HCT116 (cell line): ENCODE results near the gene HAX1. TPM values are rescaled to one million over a fixed set of nuclear protein-coding genes. Genes with fewer than 3 reads are reported as not detected.

ENCODE experiments used
- ATAC-seq: fragments of 200-7000 bp; cut with Tn5 transposase; 2 replicates; pipeline ENCODE4 v1.9.1; 2020; ENCODE audit warnings: mild to moderate bottlenecking, moderate library complexity
- BruUV-seq: library from RNA; stranded (reverse); fragments of 400-500 nt; replicated peaks from 2 replicates; lab custom pipeline; 2021; lab: Mats Ljungman, UMichigan
- CTCF ChIA-PET: fragments of 300-600 bp; sonication (Branson Sonifier 250); formaldehyde crosslinking; loops from one replicate; lab custom pipeline; 2021; ENCODE audit warnings: antibody characterized with exemption; lab: Charles Lee
- POLR2A ChIA-PET: fragments of 300-600, 350-600 bp; sonication (Branson Sonifier 250); formaldehyde crosslinking; loops from one replicate; lab custom pipeline; 2021; ENCODE audit warnings: antibody characterized with exemption; lab: Charles Lee
- RAD21 ChIA-PET, 2 experiments: fragments of 300-600 bp; sonication (Branson Sonifier 250); formaldehyde crosslinking; loops; one replicate each; lab custom pipeline; 2023; ENCODE audit warnings: low total read pairs in 2 of 2; ENCODE audit not compliant: uncharacterized antibody in 2 of 2, unreplicated experiment in 2 of 2, low non-redundant PET in 1 of 2; lab: Charles Lee
- DNase-seq: peaks from one replicate; pipeline ENCODE4 v3.0.0-alpha.2; 2010; ENCODE audit warnings: low read depth, low spot score
- H2AFZ ChIP-seq: fragments of 200-600 bp; shearing (Covaris generic), sonication (generic); 2 replicates; pipeline ENCODE4 v1.6.1; 2017; ENCODE audit warnings: low read depth, mixed run types, mixed read lengths, antibody characterized with exemption, low read length; ENCODE audit not compliant: poor library complexity, severe bottlenecking
- H3K27ac ChIP-seq: 2 replicates; pipeline ENCODE4 v1.5.1; 2012; ENCODE audit warnings: low read depth, low read length
- H3K27me3 ChIP-seq: fragments of 200-600 bp; sonication (generic); 2 replicates; pipeline ENCODE4 v1.6.1; 2016; ENCODE audit warnings: mixed run types, low read length, mixed read lengths; ENCODE audit not compliant: insufficient read depth
- H3K36me3 ChIP-seq, 2 experiments: fragments of 200-500 bp in 1 of 2; fragments of 200-600 bp in 1 of 2; sonication (Bioruptor generic) in 1 of 2; sonication (generic) in 1 of 2; 2 replicates each; pipeline versions ENCODE4 v1.5.1 to v1.6.1; 2014 to 2016; ENCODE audit warnings: low read length in 2 of 2, inconsistent platforms in 1 of 2, mixed read lengths in 1 of 2, mixed run types in 1 of 2; ENCODE audit not compliant: insufficient read depth in 2 of 2, control insufficient read depth in 1 of 2
- H3K4me1 ChIP-seq, 2 experiments: fragments of 200-600 bp in 1 of 2; sonication (generic) in 1 of 2; 2 replicates each; pipeline versions ENCODE4 v1.5.1 to v1.6.1; 2012 to 2017; ENCODE audit warnings: low read length in 2 of 2, inconsistent platforms in 1 of 2, mild to moderate bottlenecking in 1 of 2, mixed read lengths in 1 of 2, mixed run types in 1 of 2, moderate library complexity in 1 of 2; ENCODE audit not compliant: insufficient read depth in 2 of 2, control insufficient read depth in 1 of 2
- H3K4me2 ChIP-seq: fragments of 200-600 bp; sonication (generic); 2 replicates; pipeline ENCODE4 v1.6.1; 2017; ENCODE audit warnings: mixed run types, low read length, mixed read lengths
- H3K4me3 ChIP-seq, 2 experiments: fragments of 200-600 bp in 1 of 2; sonication (generic) in 1 of 2; replicated peaks in 1 of 2; 2 replicates each; pipeline ENCODE4 v1.5.1; 2011 to 2016; ENCODE audit warnings: low read length in 2 of 2, control low read depth in 1 of 2, low read depth in 1 of 2, mild to moderate bottlenecking in 1 of 2, mixed read lengths in 1 of 2, mixed run types in 1 of 2
- H3K79me2 ChIP-seq: fragments of 200-600 bp; sonication (generic); 2 replicates; pipeline ENCODE4 v1.6.1; 2017; ENCODE audit warnings: mild to moderate bottlenecking, mixed run types, low read length, moderate library complexity, mixed read lengths; ENCODE audit not compliant: insufficient read depth
- H3K9ac ChIP-seq: fragments of 200-600 bp; sonication (generic); 2 replicates; pipeline ENCODE4 v1.6.1; 2016; ENCODE audit warnings: low read length, mixed read lengths
- H3K9me2 ChIP-seq: fragments of 200-600 bp; sonication (generic), shearing (Covaris generic); 2 replicates; pipeline ENCODE4 v1.6.1; 2017; ENCODE audit warnings: mixed run types, mild to moderate bottlenecking, moderate library complexity; ENCODE audit not compliant: insufficient read depth
- H3K9me3 ChIP-seq, 2 experiments: fragments of 200-500 bp in 1 of 2; fragments of 200-600 bp in 1 of 2; sonication (Bioruptor generic) in 1 of 2; sonication (generic) in 1 of 2; 2 replicates each; pipeline ENCODE4 v1.6.1; 2014 to 2017; ENCODE audit warnings: low read length in 2 of 2, mixed read lengths in 2 of 2, inconsistent platforms in 1 of 2, low read depth in 1 of 2, mild to moderate bottlenecking in 1 of 2, mixed run types in 1 of 2, moderate library complexity in 1 of 2; ENCODE audit not compliant: control insufficient read depth in 1 of 2, insufficient read depth in 1 of 2
- H4K20me1 ChIP-seq: fragments of 200-600 bp; sonication (generic), shearing (Covaris generic); 2 replicates; pipeline ENCODE4 v1.6.1; 2017; ENCODE audit warnings: mixed run types, mild to moderate bottlenecking, moderate library complexity; ENCODE audit not compliant: insufficient read depth
- ATF3 ChIP-seq: IDR thresholded peaks from 2 replicates; pipeline ENCODE4 v1.6.1; 2012
- CBX3 ChIP-seq: IDR thresholded peaks from 2 replicates; pipeline ENCODE4 v1.6.1; 2012; ENCODE audit warnings: low read depth
- EGR1 ChIP-seq: IDR thresholded peaks from 2 replicates; pipeline ENCODE4 v1.6.1; 2012; ENCODE audit warnings: low read depth
- ELF1 ChIP-seq: IDR thresholded peaks from 2 replicates; pipeline ENCODE4 v1.6.1; 2012; ENCODE audit warnings: low read depth, borderline replicate concordance
- EZH2 ChIP-seq: fragments of 200-600 bp; sonication (generic); IDR thresholded peaks from 2 replicates; pipeline ENCODE4 v1.6.1; 2017; ENCODE audit warnings: antibody characterized with exemption, mixed run types
- EZH2phosphoT487 ChIP-seq: fragments of 200-600 bp; IDR thresholded peaks from 2 replicates; pipeline ENCODE4 v1.6.1; 2018; ENCODE audit warnings: antibody characterized with exemption, borderline replicate concordance
- FOSL1 ChIP-seq: IDR thresholded peaks from 2 replicates; pipeline ENCODE4 v1.6.1; 2012; ENCODE audit warnings: low read depth
- JUND ChIP-seq: IDR thresholded peaks from 2 replicates; pipeline ENCODE4 v1.6.1; 2012
- MAX ChIP-seq: IDR thresholded peaks from 2 replicates; pipeline ENCODE4 v1.6.1; 2012
- POLR2A ChIP-seq: IDR thresholded peaks from 2 replicates; pipeline ENCODE4 v1.7.0; 2011; ENCODE audit warnings: borderline replicate concordance; ENCODE audit not compliant: insufficient read depth, insufficient read length; ENCODE audit errors: extremely low read depth
- REST ChIP-seq: IDR thresholded peaks from 2 replicates; pipeline ENCODE4 v1.6.1; 2012; ENCODE audit warnings: low read depth
- SIN3A ChIP-seq: IDR thresholded peaks from 2 replicates; pipeline ENCODE4 v1.6.1; 2012; ENCODE audit warnings: low read depth
- YY1 ChIP-seq: IDR thresholded peaks from 2 replicates; pipeline ENCODE4 v1.6.1; 2011; ENCODE audit warnings: low read length, low read depth, moderate library complexity, mild to moderate bottlenecking; ENCODE audit not compliant: insufficient replicate concordance; ENCODE audit errors: extremely low read depth
- ZFX ChIP-seq: fragments of 450-650 bp; IDR thresholded peaks from 2 replicates; pipeline ENCODE4 v1.6.1; 2017
- ZNF274 ChIP-seq: fragments of 200-500 bp; sonication (Bioruptor generic); IDR thresholded peaks from 2 replicates; pipeline ENCODE4 v1.6.1; 2014; ENCODE audit warnings: mild to moderate bottlenecking, low read depth, low read length, inconsistent platforms
- intact Hi-C: fragments of 100-400 bp; cut with micrococcal nuclease; formaldehyde crosslinking; loops from 2 replicates; pipeline ENCODE4 v1.10.0; 2022
- total RNA-seq: library from RNA; stranded (reverse); gene quantifications from one replicate; pipeline ENCODE4 v1.2.1, GENCODE V29; 2021; ENCODE audit not compliant: unreplicated experiment

HAX1 gene
- total RNA-seq, 1 experiment from 2014 or later, result 93.6 TPM

GRCh38 chr1:154304664-154305337 is 32.4 kb downstream of the HAX1 start:
- no peak overlapping the region for H2AFZ ChIP-seq
- no peaks in the 10 kb centered on the region for H3K4me1 ChIP-seq
- H3K4me2 ChIP-seq, result no peak overlapping the region
- H3K9ac ChIP-seq, result no peak overlapping the region
- DNase-seq (no peak), ATAC-seq (no peak; the same call in 1 of the 2 replicates)
- POLR2A ChIA-PET, result no interaction called here
- H3K9me3 ChIP-seq, result no peaks in the 10 kb centered on the region
- TF ChIP-seq ZNF274 (no peak), ZFX (no peak), FOSL1 (no peak), SIN3A (no peak), ELF1 (no peak), EGR1 (no peak), CBX3 (no peak), YY1 (no peak), JUND (no peak)
- no peaks in the 10 kb centered on the region for H3K9me2 ChIP-seq
- H3K79me2 ChIP-seq, result no peaks in the 10 kb centered on the region
- no peaks in the 10 kb centered on the region for H3K27me3 ChIP-seq
- intact Hi-C loops, result no loop called here
- no peak overlapping the region for H3K27ac ChIP-seq
- no peaks in the 10 kb centered on the region for H4K20me1 ChIP-seq
- BruUV-seq, result no TSS peak
- no peaks in the 10 kb centered on the region for H3K36me3 ChIP-seq
- CTCF ChIA-PET, result no interaction called here
- RAD21 ChIA-PET, result no interaction called here
- no peak overlapping the region for H3K4me3 ChIP-seq

- BruUV-seq, result no TSS peak
- no peaks in the 10 kb centered on the region for H4K20me1 ChIP-seq
- POLR2A ChIA-PET, result no interaction called here
- H3K4me1 ChIP-seq, result no peaks in the 10 kb centered on the region
- no peaks in the 10 kb centered on the region for H3K9me2 ChIP-seq
- ATAC-seq, result no peak
- H3K9ac ChIP-seq, result no peak overlapping the region
- no peaks in the 10 kb centered on the region for H3K36me3 ChIP-seq
- DNase-seq, result no peak
- H3K27ac ChIP-seq, result no peak overlapping the region
- intact Hi-C loops, result no loop called here
- no peaks in the 10 kb centered on the region for H3K79me2 ChIP-seq
- no peak for TF ChIP-seq JUND
- TF ChIP-seq ZNF274, result no peak
- no peak for TF ChIP-seq ATF3
- TF ChIP-seq CBX3, result no peak
- TF ChIP-seq ELF1, result no peak
- TF ChIP-seq EZH2phosphoT487, result no peak
- TF ChIP-seq YY1, result no peak
- TF ChIP-seq SIN3A, result no peak
- TF ChIP-seq ZFX, result no peak
- TF ChIP-seq MAX, result no peak
- no peak for TF ChIP-seq EZH2
- TF ChIP-seq POLR2A, result no peak
- TF ChIP-seq REST, result no peak
- TF ChIP-seq, all 23 proteins: peak for 0
- ChIA-PET RAD21 (no interaction called here), CTCF (no interaction called here)
- H3K9me3 ChIP-seq, result no peaks in the 10 kb centered on the region
- no peak overlapping the region for H3K4me2 ChIP-seq
- no peak overlapping the region for H3K4me3 ChIP-seq
- no peaks in the 10 kb centered on the region for H3K27me3 ChIP-seq
- no peak overlapping the region for H2AFZ ChIP-seq
These were observed 33.7 kb downstream of the HAX1 start for GRCh38 chr1:154306151-154306550.
